Common myeloid progenitor, CD34-positive (primary cell): ENCODE results near the gene IGF2BP2.
"Not testable (repeated sequence)": the region's sequence is repeated elsewhere in the genome, so short reads cannot be mapped to it uniquely, and the experiment has no call there.

Experiments used
- CTCF ChIA-PET: fragments of 350-600 bp; sonication (Branson Sonifier 250); formaldehyde crosslinking; loops from one replicate; lab custom pipeline; 2021; ENCODE audit warnings: antibody characterized with exemption; lab: Charles Lee
- POLR2A ChIA-PET: fragments of 350-600 bp; sonication (Branson Sonifier 250); formaldehyde crosslinking; loops from one replicate; lab custom pipeline; 2021; ENCODE audit warnings: antibody characterized with exemption; lab: Charles Lee
- DNase-seq, 3 donors: peaks; one replicate each; pipeline versions ENCODE4 v3.0.0 to v3.0.0-alpha.2; 2013
- H3K27ac ChIP-seq, 2 experiments: 1 replicate in 1 of 2; 2 replicates in 1 of 2; pipeline ENCODE4 v1.7.0; 2013; ENCODE audit warnings: inconsistent platforms in 2 of 2, low read length in 2 of 2, mild to moderate bottlenecking in 2 of 2, low read depth in 1 of 2, moderate library complexity in 1 of 2; ENCODE audit not compliant: severe bottlenecking in 2 of 2, insufficient read depth in 1 of 2, poor library complexity in 1 of 2
- H3K27me3 ChIP-seq, 5 experiments: replicated peaks in 2 of 5; 1 replicate in 3 of 5; 2 replicates in 2 of 5; pipeline versions ENCODE4 v1.6.1 to v1.7.0; 2013; ENCODE audit warnings: low read length in 4 of 5, mild to moderate bottlenecking in 2 of 5, moderate library complexity in 2 of 5, inconsistent platforms in 1 of 5; ENCODE audit not compliant: insufficient read depth in 5 of 5, control insufficient read depth in 4 of 5
- H3K36me3 ChIP-seq, 4 experiments: 1 replicate in 2 of 4; 2 replicates in 2 of 4; pipeline versions ENCODE4 v1.6.1 to v1.7.0; 2013; ENCODE audit warnings: low read length in 3 of 4, control low read depth in 1 of 4, mild to moderate bottlenecking in 1 of 4; ENCODE audit not compliant: control insufficient read depth in 4 of 4, insufficient read depth in 4 of 4
- H3K4me1 ChIP-seq, 4 experiments: 1 replicate in 3 of 4; 2 replicates in 1 of 4; pipeline versions ENCODE4 v1.6.1 to v1.7.1; 2013; ENCODE audit warnings: low read length in 3 of 4, mild to moderate bottlenecking in 3 of 4, control low read depth in 1 of 4, inconsistent platforms in 1 of 4, moderate library complexity in 1 of 4; ENCODE audit not compliant: control insufficient read depth in 4 of 4, insufficient read depth in 4 of 4; ENCODE audit errors: control extremely low read depth in 1 of 4
- H3K4me3 ChIP-seq, 7 experiments: 1 replicate in 4 of 7; 2 replicates in 3 of 7; pipeline versions ENCODE4 v1.5.1 to v1.7.0; 2013; ENCODE audit warnings: mild to moderate bottlenecking in 7 of 7, low read length in 6 of 7, moderate library complexity in 6 of 7, inconsistent platforms in 2 of 7, low read depth in 2 of 7, control low read depth in 1 of 7; ENCODE audit not compliant: insufficient read depth in 4 of 7, control insufficient read depth in 1 of 7; ENCODE audit errors: extremely low read depth in 1 of 7
- H3K9me3 ChIP-seq, 5 experiments: 1 replicate in 4 of 5; 2 replicates in 1 of 5; pipeline versions ENCODE4 v1.6.1 to v1.7.1; 2013; ENCODE audit warnings: low read length in 4 of 5, mild to moderate bottlenecking in 2 of 5, inconsistent platforms in 1 of 5, low read depth in 1 of 5, moderate library complexity in 1 of 5; ENCODE audit not compliant: control insufficient read depth in 4 of 5, insufficient read depth in 2 of 5; ENCODE audit errors: control extremely low read depth in 1 of 5
- WGBS: methylation state at CpG from one replicate; pipeline ENCODE4 v1.1.5; 2013; ENCODE audit not compliant: insufficient coverage; 5-methylcytosine and 5-hydroxymethylcytosine counted together

IGF2BP2 gene

DNA sequence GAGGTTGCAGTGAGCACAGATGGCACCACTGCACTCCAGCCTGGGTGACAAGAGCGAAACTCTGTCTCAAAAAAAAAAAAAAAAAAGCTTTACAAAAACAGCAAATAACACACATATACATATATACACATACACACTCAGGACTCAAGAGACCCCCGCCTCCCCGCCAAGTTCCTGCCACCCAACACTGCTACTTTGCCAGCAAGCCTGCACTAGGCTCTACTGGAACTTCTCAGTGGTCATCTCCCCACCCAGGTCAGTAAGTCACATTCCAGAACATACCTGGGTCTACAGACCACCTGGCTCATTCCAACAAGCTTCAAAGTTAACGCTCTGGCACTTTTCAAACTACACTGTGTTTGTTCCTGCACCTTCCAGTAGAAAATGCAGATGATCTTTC is 176.4 kb downstream of the IGF2BP2 start:
- H3K4me1 ChIP-seq = peaks cover 0 to 3% (median under 1%) of the 10 kb centered on the region in 4 experiments
- 100% methylated on average over 3 of the region's 4 CpGs for WGBS
- CTCF ChIA-PET = interaction anchor here (0.6 to 3.3 kb wide), 4 partner anchors 11 to 54 kb away, joined by 3 to 19 read pairs (median 3); no protein-coding TSS in a partner anchor
- no peak overlapping the region for H3K27ac ChIP-seq
- no peaks in the 10 kb centered on the region for H3K27me3 ChIP-seq
- POLR2A ChIA-PET = interaction anchor here (0.6 kb wide), 1 partner anchor 329 kb away, joined by 3 read pairs; no protein-coding TSS in a partner anchor
- DNase-seq = no peak
- no peaks in the 10 kb centered on the region for H3K9me3 ChIP-seq
- peaks cover 6 to 64% (median 47%) of the 10 kb centered on the region in 4 experiments for H3K36me3 ChIP-seq
- no peak overlapping the region for H3K4me3 ChIP-seq

DNA sequence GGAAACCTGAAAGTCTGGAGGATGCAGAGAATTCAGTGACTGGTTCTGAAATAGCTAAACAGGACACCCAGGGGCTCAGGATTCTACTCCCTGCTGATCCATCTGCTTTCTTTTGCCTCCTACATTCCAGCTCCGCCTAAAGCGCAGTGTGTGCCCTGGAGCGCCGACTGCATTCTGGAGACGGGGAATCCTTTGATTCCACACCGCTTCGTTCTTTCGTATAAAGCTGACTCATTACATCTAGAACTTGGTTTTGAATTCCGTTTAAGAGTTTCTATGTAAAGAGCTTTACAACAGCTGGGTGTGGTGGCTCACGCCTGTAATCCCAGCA is 177.0 kb downstream of the IGF2BP2 start:
- H3K27me3 ChIP-seq = no peaks in the 10 kb centered on the region
- H3K27ac ChIP-seq = no peak overlapping the region
- H3K36me3 ChIP-seq = peaks cover 6 to 64% (median 50%) of the 10 kb centered on the region in 4 experiments
- WGBS = 98% methylated on average over 9 of the region's 10 CpGs
- H3K9me3 ChIP-seq = no peaks in the 10 kb centered on the region
- peaks cover 0 to 3% (median under 1%) of the 10 kb centered on the region in 4 experiments for H3K4me1 ChIP-seq
- ChIA-PET CTCF (interaction anchor here (0.6 to 3.3 kb wide), 4 partner anchors 11 to 131 kb away, joined by 3 to 19 read pairs (median 3); no protein-coding TSS in a partner anchor), POLR2A (interaction anchor here (0.6 kb wide), 1 partner anchor 1853 kb away, joined by 3 read pairs; no protein-coding TSS in a partner anchor)
- DNase-seq = no peak
- no peak overlapping the region for H3K4me3 ChIP-seq

DNA sequence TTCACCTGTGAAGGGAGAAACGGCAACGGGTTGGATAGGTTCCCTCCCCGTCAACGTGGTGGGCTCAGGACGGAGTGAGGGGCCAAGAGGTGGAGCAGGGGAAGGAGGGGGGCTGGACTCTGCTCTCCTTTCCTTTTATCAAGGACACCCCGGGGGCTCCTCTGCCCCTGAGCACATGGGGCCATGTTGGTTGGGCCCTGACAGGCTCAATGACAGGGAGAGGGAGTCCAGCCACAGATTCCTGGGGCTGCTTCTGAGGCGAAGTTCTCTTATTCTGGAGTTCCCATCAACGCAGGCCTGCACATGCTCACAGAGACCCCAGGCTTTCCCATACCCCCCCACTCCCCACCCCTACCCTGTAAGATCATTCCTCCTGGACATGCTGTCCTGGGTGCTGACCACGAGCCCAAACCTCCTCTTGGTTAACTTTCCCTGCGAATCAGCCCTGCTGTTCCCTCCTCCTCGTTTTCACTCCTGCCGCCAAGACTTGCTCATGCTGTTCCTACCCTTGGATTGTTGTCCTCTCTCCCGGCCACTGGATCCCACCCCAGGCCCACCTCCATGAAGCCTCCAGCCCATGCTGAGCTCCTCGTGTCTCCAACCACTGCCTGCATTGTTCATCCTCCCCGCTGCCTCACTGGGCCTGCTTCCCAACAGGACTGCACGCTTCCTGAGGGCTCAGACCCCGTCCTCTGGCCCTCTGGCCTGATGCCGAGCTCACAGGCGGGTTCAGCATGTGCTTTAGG is 177.5 kb downstream of the IGF2BP2 start:
- Histone ChIP-seq H3K4me3 (no peak overlapping the region), H3K9me3 (no peaks in the 10 kb centered on the region), H3K27ac (no peak overlapping the region), H3K27me3 (no peaks in the 10 kb centered on the region), H3K36me3 (peaks cover 6 to 58% (median 46%) of the 10 kb centered on the region in 4 experiments), H3K4me1 (peaks cover 0 to 3% (median under 1%) of the 10 kb centered on the region in 4 experiments)
- WGBS = 85% methylated on average over 15 of the region's 19 CpGs
- CTCF ChIA-PET = interaction anchor here (0.6 to 3.3 kb wide), 4 partner anchors 12 to 131 kb away, joined by 3 to 19 read pairs (median 3); no protein-coding TSS in a partner anchor
- no peak for DNase-seq
- POLR2A ChIA-PET = interaction anchor here (0.6 kb wide), 1 partner anchor 1852 kb away, joined by 3 read pairs; no protein-coding TSS in a partner anchor

DNA sequence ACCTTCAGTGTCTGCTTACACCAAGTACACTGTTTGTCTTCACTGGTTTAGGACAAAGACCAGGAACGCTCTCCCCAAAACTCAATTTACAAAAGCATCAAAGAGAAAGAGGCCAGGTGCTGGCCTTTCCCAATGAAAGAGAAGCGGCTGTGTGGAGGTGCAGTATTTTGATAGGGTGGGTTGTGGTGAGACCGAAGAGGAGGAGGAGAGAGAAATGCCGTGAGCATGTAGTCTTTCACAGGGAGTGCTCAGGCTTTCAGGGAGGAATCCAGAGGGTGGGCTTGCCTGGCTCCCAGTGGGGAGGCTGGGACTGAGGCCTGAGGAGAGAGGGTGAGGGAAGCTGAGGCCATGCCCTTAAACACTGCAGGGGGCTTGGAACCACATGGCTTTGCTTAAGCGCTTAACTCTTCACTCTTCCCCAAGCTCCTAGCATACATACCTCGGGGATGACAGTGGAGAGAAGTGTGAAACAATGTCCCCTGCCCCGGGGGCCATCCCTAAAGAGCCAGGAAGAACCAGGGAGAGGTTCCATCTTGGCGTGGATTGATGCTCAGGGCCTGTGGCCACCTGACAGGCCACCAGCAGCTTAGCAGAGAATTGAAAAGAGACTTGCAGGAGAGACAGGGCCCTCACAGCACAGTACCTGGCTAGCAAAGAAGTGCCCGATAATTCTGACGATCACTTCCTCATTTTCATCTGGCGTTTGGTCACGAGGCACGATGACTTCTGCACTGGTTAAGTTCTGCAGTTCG is 178.3 kb downstream of the IGF2BP2 start:
- peaks cover 6 to 56% (median 38%) of the 10 kb centered on the region in 4 experiments for H3K36me3 ChIP-seq
- no peaks in the 10 kb centered on the region for H3K27me3 ChIP-seq
- H3K4me1 ChIP-seq = peaks cover 0 to 3% (median under 1%) of the 10 kb centered on the region in 4 experiments
- POLR2A ChIA-PET = no interaction called here
- DNase-seq = peak; percentile 14 to 56 (median 44)
- CTCF ChIA-PET = interaction anchor here (3.3 kb wide), 1 partner anchor 14 kb away, joined by 19 read pairs; no protein-coding TSS in a partner anchor
- H3K4me3 ChIP-seq = no peak overlapping the region
- WGBS = 68% methylated on average over 13 of the region's 14 CpGs
- H3K9me3 ChIP-seq = no peaks in the 10 kb centered on the region
- H3K27ac ChIP-seq = no peak overlapping the region

DNA sequence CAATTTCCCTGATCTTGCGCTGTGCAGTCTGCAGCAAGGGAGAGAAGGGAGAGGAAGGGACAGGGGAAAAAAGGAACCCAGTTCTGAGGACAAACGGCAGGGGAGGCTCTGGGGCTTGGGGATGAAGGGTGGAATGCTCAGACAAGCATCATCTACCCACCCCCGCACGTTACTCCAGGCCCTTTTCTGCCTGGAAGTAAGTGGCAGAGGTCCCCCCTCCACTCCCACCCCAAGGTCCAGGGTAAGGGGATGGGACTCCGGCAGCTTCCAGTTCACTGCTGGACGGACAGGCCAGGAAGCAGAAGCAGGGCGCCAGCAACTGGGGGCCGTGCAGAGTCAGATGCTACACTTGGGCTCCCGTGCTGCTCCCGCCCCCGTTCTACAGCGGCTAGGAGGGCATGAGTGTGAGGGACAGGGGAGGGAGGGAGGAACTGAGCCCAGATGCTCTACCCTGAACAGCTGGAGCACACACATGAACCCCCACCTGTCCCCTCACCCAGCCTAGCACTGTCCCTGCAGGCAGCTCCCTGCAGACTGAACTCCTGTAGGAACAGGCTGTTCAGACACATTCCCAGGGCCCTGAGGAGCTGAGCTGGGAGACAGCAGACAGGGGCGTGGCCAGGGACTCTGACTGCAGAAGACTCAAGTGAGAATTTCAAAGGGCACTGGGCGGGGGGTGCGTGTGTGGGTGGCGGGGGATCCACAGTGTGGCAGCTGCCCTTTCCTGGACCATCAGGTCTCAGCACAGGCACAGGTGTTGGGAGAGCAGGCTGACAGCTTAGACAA is 179.1 kb downstream of the IGF2BP2 start:
- H3K4me1 ChIP-seq = peaks cover 0 to 3% (median under 1%) of the 10 kb centered on the region in 4 experiments
- CTCF ChIA-PET = interaction anchor here (3.3 kb wide), 1 partner anchor 15 kb away, joined by 19 read pairs; no protein-coding TSS in a partner anchor
- H3K27me3 ChIP-seq = no peaks in the 10 kb centered on the region
- no peaks in the 10 kb centered on the region for H3K9me3 ChIP-seq
- 97% methylated on average over 10 of the region's 16 CpGs for WGBS
- no peak overlapping the region for H3K27ac ChIP-seq
- H3K4me3 ChIP-seq = no peak overlapping the region
- POLR2A ChIA-PET = no interaction called here
- DNase-seq = no peak
- H3K36me3 ChIP-seq = peaks cover 4 to 54% (median 35%) of the 10 kb centered on the region in 4 experiments

- H3K36me3 ChIP-seq = peaks cover 4 to 52% (median 35%) of the 10 kb centered on the region in 4 experiments
- CTCF ChIA-PET, DNase-seq, H3K4me3 ChIP-seq, POLR2A ChIA-PET, H3K27me3 ChIP-seq, H3K4me1 ChIP-seq, H3K27ac ChIP-seq, H3K9me3 ChIP-seq: not testable (repeated sequence)
- 98% methylated on average over 14 of the region's 17 CpGs for WGBS
Observed at GRCh38 chr3:185645191-185645590, 179.7 kb downstream of the IGF2BP2 start.
